Hematopoietic multipotent progenitor cell (in vitro differentiated cells): Measurements from ENCODE around the gene UNCX. TPM values are rescaled to one million over a fixed set of nuclear protein-coding genes. Genes with fewer than 3 reads are reported as not detected.

Experiments
- DNase-seq, 3 donors: peaks; one replicate each; pipeline ENCODE4 v3.0.0-alpha.2; 2011 to 2015; ENCODE audit warnings: low read depth in 2 of 3, low spot score in 2 of 3
- total RNA-seq: library from RNA; depleted of rRNA; stranded (reverse); fragments of >200 nt; gene quantifications from one replicate; pipeline ENCODE4 v1.2.3, GENCODE V29; 2012

UNCX gene
- total RNA-seq, 1 donor = not detected

DNA sequence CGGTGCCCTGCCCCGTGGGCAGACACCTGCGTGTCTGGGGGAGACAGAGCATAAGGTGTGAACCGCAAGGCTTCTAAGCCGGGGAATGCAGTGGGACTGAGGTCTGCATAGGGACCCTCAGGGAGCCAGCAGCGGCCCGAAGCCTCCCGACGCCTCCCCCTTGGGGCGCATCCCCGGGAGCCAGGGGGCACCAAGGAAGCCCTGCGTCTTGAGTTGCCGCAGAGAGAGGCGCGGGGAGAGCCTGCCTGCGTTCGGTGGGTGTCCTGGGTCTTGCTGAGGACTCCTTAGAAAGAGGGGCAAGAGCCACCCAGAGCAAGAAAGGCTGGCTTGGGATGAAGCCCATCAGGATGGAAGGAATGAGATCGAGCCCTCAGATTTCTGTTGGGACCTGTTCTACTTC lies 18.2 kb upstream of the UNCX start:
- no peak for DNase-seq

DNA sequence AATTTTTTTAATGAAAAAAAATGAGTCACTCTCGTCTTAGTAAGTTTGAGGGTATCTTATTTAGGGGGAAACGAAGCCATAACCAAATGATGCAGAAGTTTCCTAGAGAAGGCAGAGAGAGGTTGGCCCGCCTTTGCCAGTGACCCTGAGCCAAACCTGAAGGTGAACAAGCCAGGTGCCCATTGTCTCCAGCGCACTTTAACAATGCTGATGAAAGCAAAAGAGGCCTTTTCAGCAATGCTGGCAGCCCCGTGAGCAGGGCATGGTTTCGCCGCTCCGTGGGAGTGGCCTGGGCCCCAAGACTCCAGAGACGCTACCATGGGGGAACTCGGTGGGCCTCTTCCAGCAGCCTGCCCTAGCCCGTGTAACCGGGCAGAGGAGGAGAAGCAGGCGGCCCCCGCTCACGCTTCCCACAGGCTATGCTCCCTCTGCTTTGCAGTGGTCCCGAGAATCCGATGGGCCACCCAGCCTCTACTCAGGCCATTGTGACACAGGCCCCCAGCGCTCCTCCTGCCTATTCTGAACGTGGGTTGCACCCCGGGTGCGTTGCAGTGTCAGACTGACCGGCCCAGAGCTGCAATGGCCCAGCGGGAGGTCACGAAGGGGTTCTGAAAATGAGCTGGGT lies 14.0 kb upstream of the UNCX start:
- DNase-seq = no peak

- DNase-seq = no peak
These were observed 13.2 kb upstream of the UNCX start for GRCh38 chr7:1219498-1219897.

- no peak for DNase-seq
These were observed 12.5 kb upstream of the UNCX start for GRCh38 chr7:1220000-1220726.

GRCh38 chr7:1220977-1221745 lies 11.5 kb upstream of the UNCX start:
- no peak for DNase-seq

GRCh38 chr7:1223196-1223981 lies 9.3 kb upstream of the UNCX start:
- no peak for DNase-seq

DNA sequence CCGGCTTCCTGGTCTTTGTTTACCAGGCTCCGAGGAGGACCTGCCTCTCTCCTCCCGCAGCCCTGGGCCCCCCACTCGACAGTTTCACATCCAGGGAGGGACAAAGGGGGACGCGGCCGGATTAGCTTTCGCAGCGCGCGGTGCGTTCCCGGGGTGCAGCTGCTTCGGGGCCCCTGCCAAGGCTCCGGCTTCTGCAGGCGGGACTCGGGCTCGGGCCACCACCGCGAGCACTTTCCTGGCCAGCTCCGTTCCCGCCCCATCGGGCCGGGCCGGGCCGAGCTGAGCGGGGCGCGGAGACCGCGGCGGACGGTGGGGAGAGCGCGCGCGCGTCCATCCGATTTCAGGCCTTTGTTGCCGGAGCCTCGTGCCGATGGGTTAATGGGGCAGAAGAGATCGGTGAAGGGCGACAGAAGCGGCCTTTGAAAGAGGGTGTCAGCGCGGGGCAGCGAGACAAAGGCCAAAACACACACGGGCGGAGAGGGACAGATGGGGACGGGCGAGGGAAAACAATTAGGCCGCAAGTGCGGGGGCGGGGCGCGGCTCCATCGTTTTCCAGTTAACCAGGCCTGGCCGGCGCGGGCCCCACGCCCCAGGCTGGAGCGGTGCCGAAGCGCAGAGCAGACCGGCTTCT lies 8.5 kb upstream of the UNCX start:
- no peak for DNase-seq

DNA sequence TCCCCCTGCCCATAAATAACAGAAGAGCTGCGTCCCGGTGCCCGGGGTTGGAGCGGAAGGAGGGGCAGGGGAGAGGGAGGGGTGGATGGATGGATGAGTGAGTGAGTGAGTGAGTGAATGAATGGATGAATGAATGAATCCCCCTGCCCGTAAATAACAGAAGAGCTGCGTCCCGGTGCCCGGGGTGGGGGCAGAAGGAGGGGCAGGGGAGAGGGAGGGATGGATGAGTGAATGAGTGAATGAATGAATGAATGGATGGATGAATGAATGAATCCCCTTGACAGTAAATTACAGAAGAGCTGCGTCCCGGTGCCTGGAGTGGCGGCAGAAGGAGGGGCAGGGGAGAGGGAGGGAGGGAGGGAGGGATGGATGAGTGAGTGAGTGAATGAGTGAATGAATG lies 7.6 kb upstream of the UNCX start:
- no peak for DNase-seq

GRCh38 chr7:1225441-1226185 lies 7.1 kb upstream of the UNCX start:
- DNase-seq = no peak

GRCh38 chr7:1226186-1226901 lies 6.3 kb upstream of the UNCX start:
- no peak for DNase-seq

DNA sequence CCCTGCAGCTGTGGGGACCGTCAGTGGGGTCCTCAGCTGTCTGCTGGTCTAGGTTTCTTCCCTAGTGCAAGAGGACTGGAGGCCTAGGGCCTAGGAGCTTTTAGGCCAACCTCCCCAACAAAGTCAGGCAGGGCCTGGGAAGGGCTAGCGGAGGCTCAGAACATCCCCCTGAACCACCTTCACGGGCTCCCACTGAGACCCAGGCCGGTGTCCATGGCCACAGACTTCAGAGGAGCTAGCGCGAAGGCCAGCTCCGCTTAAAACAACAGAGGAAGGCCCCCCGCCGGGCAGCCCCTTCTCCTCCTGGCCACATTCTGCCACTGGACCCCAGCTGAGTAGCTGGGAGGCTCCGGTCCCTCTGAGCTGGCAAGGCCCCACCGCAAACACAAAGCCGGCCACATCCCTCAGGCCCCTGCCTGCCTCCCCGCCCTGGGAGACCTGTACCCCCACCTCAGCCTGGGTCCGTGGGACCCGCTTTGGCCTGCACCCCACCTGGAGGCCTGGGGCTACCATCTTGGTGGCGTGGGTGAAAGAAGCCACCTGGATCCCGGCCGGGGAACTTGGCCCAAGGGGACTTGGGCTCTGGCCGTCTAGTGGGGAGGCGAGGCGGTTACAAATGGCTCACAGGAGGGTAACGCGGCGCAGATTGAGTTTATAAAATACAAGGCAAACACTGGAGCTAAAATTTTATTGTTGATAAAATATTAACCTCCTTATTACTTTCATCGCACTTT lies 5.4 kb upstream of the UNCX start:
- DNase-seq = no peak

GRCh38 chr7:1227814-1228544 lies 4.7 kb upstream of the UNCX start:
- DNase-seq = no peak

- DNase-seq = no peak
These were observed 4.0 kb upstream of the UNCX start for GRCh38 chr7:1228545-1229201.

GRCh38 chr7:1229202-1229947 lies 3.3 kb upstream of the UNCX start:
- DNase-seq = no peak

- no peak for DNase-seq
These were observed 2.7 kb upstream of the UNCX start for GRCh38 chr7:1229956-1230355.

DNA sequence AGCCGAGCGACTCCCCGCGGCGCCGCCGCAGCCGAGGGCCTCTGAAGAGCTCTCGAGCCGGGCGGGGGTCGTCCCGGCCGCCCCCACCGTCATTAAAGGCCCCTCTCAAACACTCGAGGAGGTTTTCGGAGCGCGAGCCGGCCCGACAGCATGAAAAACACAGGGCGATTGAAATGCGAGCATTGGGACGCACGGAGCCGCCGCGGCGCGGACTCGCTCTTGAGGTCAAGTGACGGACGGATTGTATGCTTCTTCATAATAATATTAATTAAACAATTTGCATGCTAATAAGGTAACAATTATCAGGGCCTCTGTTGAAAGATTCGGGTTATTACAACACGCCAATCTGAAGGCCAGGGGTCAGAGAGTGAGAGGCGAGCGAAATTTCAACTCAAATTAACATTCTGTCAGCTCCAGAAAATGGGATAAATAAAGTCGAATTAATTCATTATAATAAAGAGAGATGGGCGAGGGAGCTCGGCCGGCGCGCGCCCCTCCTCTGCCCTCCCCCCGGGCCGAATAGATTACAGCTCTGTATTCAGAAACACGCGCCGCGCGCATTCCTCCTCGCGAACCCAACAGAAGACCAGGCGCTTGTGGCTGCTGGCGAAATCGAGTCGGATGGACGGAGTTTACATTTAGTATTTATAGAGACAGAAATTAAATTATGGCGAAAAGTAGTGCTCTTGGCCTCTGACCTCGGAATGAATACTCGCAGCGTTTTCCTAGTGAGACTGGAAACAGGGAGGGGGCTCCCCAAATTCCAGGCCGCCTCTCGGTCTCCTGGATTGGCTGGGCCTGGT lies 2.1 kb upstream of the UNCX start:
- DNase-seq = no peak
